Fibroblast of lung (primary cell): ENCODE measurements around the gene DNAJC1. TPM values are rescaled to one million over a fixed set of nuclear protein-coding genes. Genes with fewer than 3 reads are reported as not detected.

Experiments used
- DNase-seq, 2 donors: peaks; one replicate each; pipeline versions ENCODE4 v3.0.0 to v3.0.0-alpha.2; 2010; ENCODE audit warnings: low read depth in 2 of 2
- H2AFZ ChIP-seq: 2 replicates; pipeline ENCODE4 v1.5.1; 2012; ENCODE audit warnings: low read length, control low read depth, inconsistent platforms
- H3K27ac ChIP-seq: 2 replicates; pipeline ENCODE4 v1.5.1; 2011; ENCODE audit warnings: low read length, control low read depth; ENCODE audit not compliant: insufficient read depth
- H3K27me3 ChIP-seq: 2 replicates; pipeline ENCODE4 v1.5.1; 2011; ENCODE audit warnings: mild to moderate bottlenecking, low read length; ENCODE audit not compliant: control insufficient read depth, insufficient read depth
- H3K36me3 ChIP-seq: 2 replicates; pipeline ENCODE4 v1.5.1; 2011; ENCODE audit warnings: low read length; ENCODE audit not compliant: control insufficient read depth, insufficient read depth
- H3K4me1 ChIP-seq: 2 replicates; pipeline ENCODE4 v1.5.1; 2011; ENCODE audit warnings: low read length; ENCODE audit not compliant: control insufficient read depth, insufficient read depth; ENCODE audit errors: extremely low read depth
- H3K4me2 ChIP-seq: 2 replicates; pipeline ENCODE4 v1.5.1; 2011; ENCODE audit warnings: low read length, control low read depth; ENCODE audit not compliant: insufficient read depth; ENCODE audit errors: extremely low read depth
- H3K4me3 ChIP-seq, 4 experiments: fragments of 200-600 bp in 1 of 4; sonication (generic) in 1 of 4; replicated peaks in 1 of 4; 2 replicates each; pipeline ENCODE4 v1.5.1; 2011 to 2016; ENCODE audit warnings: low read length in 4 of 4, low read depth in 3 of 4, mild to moderate bottlenecking in 3 of 4, control low read depth in 2 of 4, inconsistent platforms in 1 of 4, mixed read lengths in 1 of 4; ENCODE audit not compliant: insufficient read depth in 1 of 4; ENCODE audit errors: control extremely low read depth in 1 of 4
- H3K79me2 ChIP-seq: 2 replicates; pipeline ENCODE4 v1.5.1; 2012; ENCODE audit warnings: mild to moderate bottlenecking, low read length, inconsistent platforms; ENCODE audit not compliant: control insufficient read depth, insufficient read depth
- H3K9ac ChIP-seq: 2 replicates; pipeline ENCODE4 v1.5.1; 2011; ENCODE audit warnings: mild to moderate bottlenecking, low read length, control low read depth; ENCODE audit not compliant: insufficient read depth
- H3K9me3 ChIP-seq: 2 replicates; pipeline ENCODE4 v1.5.1; 2012; ENCODE audit warnings: low read depth, low read length; ENCODE audit not compliant: control insufficient read depth, insufficient read depth
- H4K20me1 ChIP-seq: 2 replicates; pipeline ENCODE4 v1.5.1; 2011; ENCODE audit warnings: low read length; ENCODE audit not compliant: control insufficient read depth, insufficient read depth; ENCODE audit errors: extremely low read depth
- EZH2 ChIP-seq: IDR thresholded peaks from 2 replicates; pipeline ENCODE4 v1.5.1; 2012; ENCODE audit warnings: low read length, control low read depth, mild to moderate bottlenecking; ENCODE audit errors: missing control alignments
- polyA plus RNA-seq, 2 donors: library from polyadenylated mRNA; depleted of rRNA in 1 of 2; stranded (reverse) in 1 of 2; unstranded in 1 of 2; fragments of >200 nt; gene quantifications; 2 replicates each; pipeline ENCODE4 v1.2.1, GENCODE V29; 2011 to 2012; ENCODE audit warnings: missing spikeins in 1 of 2
- total RNA-seq: library from RNA; depleted of rRNA; stranded (reverse); fragments of >200 nt; gene quantifications from 2 replicates; pipeline ENCODE4 v1.2.1, GENCODE V29; 2014
- TF ChIP-seq, protein P1 (sequence below), 2 donors: IDR thresholded peaks in 1 of 2; conservative IDR thresholded peaks in 1 of 2; 1 replicate in 1 of 2; 2 replicates in 1 of 2; pipeline ENCODE4 v1.5.1; 2011 to 2012; ENCODE audit warnings: low read length in 2 of 2, control low read depth in 1 of 2, inconsistent platforms in 1 of 2, low read depth in 1 of 2, mild to moderate bottlenecking in 1 of 2

Gene DNAJC1
- total and polyA plus RNA-seq, 2 donors (not counting 1 experiment from before 2014, with no cell fraction given), result 27.7 to 46.2 TPM

DNA sequence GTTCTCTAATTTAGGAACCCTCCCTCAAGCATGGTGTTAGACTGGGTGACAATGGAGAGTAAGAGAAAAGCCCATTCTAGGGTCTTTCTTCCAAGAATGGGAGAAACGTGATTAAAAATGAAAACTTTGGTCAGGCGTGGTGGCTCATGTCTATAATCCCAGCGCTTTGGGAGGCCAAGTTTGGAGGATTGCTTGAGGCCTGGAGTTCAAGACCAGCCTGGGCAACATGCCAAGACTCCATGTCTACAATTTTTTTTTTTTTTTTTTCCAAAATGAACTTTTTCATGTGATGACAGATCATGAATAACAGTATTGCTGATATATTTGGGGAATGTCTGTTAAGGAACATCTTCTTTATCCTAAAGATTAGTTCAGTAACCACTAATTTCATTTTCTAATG, 274.9 kb downstream of the DNAJC1 start:
- no peak overlapping the region for H3K4me2 ChIP-seq
- H2AFZ ChIP-seq, result no peak overlapping the region
- no peaks in the 10 kb centered on the region for H3K79me2 ChIP-seq
- TF ChIP-seq, protein P1, sequence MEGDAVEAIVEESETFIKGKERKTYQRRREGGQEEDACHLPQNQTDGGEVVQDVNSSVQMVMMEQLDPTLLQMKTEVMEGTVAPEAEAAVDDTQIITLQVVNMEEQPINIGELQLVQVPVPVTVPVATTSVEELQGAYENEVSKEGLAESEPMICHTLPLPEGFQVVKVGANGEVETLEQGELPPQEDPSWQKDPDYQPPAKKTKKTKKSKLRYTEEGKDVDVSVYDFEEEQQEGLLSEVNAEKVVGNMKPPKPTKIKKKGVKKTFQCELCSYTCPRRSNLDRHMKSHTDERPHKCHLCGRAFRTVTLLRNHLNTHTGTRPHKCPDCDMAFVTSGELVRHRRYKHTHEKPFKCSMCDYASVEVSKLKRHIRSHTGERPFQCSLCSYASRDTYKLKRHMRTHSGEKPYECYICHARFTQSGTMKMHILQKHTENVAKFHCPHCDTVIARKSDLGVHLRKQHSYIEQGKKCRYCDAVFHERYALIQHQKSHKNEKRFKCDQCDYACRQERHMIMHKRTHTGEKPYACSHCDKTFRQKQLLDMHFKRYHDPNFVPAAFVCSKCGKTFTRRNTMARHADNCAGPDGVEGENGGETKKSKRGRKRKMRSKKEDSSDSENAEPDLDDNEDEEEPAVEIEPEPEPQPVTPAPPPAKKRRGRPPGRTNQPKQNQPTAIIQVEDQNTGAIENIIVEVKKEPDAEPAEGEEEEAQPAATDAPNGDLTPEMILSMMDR (conservative IDR thresholded peaks at IDR 0.05 in 1 of 2, IDR thresholded peaks at IDR 0.05 in 1 of 2; ENCODE audit: low read depth in 1 of 2, low read length in 2 of 2), result no peak
- no peak for TF ChIP-seq EZH2
- DNase-seq, result no peak
- no peak overlapping the region for H3K27ac ChIP-seq
- no peak overlapping the region for H3K9ac ChIP-seq
- no peak overlapping the region for H3K4me3 ChIP-seq
- H4K20me1 ChIP-seq, result no peaks in the 10 kb centered on the region
- no peaks in the 10 kb centered on the region for H3K36me3 ChIP-seq
- H3K27me3 ChIP-seq, result no peaks in the 10 kb centered on the region
- H3K9me3 ChIP-seq, result no peaks in the 10 kb centered on the region
- H3K4me1 ChIP-seq, result peaks cover 10% of the 10 kb centered on the region

DNA sequence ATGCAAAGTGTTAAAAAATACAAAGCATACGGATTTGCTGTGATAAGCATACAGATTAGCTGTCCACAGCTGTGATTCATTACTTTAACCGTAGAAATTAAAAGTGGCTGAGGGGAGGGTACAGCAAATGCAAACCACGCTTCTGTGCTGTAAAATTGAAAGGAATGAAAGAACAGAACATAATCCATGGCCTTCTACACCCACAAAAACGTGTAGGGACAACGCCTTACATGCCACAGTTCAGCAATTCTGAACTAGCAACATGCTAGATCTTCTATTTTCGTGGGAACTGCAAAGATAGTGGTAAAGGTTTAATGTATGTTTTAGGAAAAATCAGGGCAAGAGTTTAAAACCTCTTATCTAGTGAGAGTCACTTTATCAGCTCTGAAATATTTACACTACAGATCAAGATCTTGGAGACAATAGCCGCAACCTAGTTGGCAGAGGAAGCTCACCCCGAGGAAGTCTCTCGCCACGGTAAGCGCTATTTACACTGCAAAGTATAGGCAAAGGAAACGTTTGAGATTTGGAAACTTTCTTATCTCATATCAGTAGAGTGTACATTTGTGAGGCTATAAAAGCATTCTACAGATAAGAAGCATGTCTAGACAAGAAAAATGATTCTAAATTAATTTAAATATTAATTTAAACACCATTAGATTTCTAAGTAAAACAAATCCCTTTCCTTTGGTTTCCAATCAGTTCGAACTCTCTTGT, 275.9 kb downstream of the DNAJC1 start:
- H2AFZ ChIP-seq, result no peak overlapping the region
- no peaks in the 10 kb centered on the region for H3K27me3 ChIP-seq
- no peak overlapping the region for H3K27ac ChIP-seq
- no peaks in the 10 kb centered on the region for H3K9me3 ChIP-seq
- H3K36me3 ChIP-seq, result no peaks in the 10 kb centered on the region
- no peaks in the 10 kb centered on the region for H3K79me2 ChIP-seq
- H4K20me1 ChIP-seq, result no peaks in the 10 kb centered on the region
- no peak overlapping the region for H3K4me2 ChIP-seq
- peak; percentile 20 to 54 for DNase-seq
- no peak overlapping the region for H3K9ac ChIP-seq
- TF ChIP-seq, protein P1 (conservative IDR thresholded peaks at IDR 0.05 in 1 of 2, IDR thresholded peaks at IDR 0.05 in 1 of 2; ENCODE audit: low read depth in 1 of 2, low read length in 2 of 2), result no peak
- no peak for TF ChIP-seq EZH2
- H3K4me1 ChIP-seq, result peaks cover 12% of the 10 kb centered on the region
- no peak overlapping the region for H3K4me3 ChIP-seq

DNA sequence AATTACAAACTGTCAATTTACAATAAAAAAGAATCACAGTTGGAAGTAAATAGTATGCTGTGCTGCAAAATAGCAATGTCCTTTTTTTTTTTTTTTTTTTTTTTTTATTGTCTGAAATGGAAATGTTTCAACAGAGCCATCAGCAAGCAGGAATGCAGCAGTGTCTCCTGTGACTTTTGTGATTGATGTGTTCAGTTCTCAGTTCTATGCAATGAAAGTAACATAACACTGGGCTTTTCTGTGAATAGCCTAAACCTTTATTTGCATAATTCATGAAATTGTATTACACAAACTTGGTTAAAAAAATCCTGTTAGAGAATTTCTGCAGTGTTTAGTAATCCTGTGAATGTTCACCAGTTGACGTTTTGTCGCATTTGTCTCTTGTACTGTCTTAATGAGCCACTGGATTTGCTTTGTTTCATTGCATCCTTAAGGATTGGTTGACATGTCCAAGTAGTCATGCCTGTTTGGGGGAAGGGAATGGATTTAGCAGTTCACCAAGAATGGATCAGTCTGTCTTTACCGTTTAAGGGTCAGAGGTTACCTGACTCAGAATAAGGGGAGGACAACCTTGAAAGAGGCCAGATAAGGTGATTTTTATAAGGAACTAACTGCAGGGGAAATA, 276.8 kb downstream of the DNAJC1 start:
- Histone ChIP-seq H3K27me3 (no peaks in the 10 kb centered on the region), H3K79me2 (no peaks in the 10 kb centered on the region), H3K36me3 (no peaks in the 10 kb centered on the region), H3K9me3 (no peaks in the 10 kb centered on the region), H3K9ac (no peak overlapping the region), H3K4me1 (peaks cover 10% of the 10 kb centered on the region), H3K27ac (no peak overlapping the region), H2AFZ (no peak overlapping the region), H4K20me1 (no peaks in the 10 kb centered on the region), H3K4me2 (no peak overlapping the region), H3K4me3 (no peak overlapping the region)
- no peak for TF ChIP-seq EZH2
- TF ChIP-seq, protein P1 (conservative IDR thresholded peaks at IDR 0.05 in 1 of 2, IDR thresholded peaks at IDR 0.05 in 1 of 2; ENCODE audit: low read depth in 1 of 2, low read length in 2 of 2), result no peak
- DNase-seq, result peak in 1 of 2 donors; percentile 35
